HG03135 (cell line): ENCODE measurements around the gene ZNF319.

Experiments used
- ATAC-seq: cut with Tn5 transposase; IDR thresholded peaks from one replicate; pipeline ENCODE4 v1.9.1; 2021; ENCODE audit warnings: mild to moderate bottlenecking, moderate library complexity; ENCODE audit not compliant: unreplicated experiment

ZNF319 gene

DNA sequence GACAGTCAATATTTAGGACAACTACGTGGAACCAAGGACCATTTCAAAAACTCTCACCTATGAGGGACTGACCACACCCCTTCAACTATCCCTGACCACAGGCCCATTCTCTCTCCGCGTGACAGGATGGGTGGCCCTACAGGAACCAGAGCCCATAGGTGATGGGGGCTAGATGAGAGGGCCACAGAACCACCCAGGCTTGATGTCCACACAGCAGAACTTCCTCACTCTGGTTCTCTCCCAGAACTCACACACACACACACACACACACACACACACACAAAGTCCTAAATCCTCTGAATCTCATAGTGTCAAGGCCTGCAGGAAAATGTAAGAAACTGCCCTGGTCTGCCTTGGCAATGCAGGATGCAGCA is 1.5 kb downstream of the ZNF319 start:
- ATAC-seq, result no peak

DNA sequence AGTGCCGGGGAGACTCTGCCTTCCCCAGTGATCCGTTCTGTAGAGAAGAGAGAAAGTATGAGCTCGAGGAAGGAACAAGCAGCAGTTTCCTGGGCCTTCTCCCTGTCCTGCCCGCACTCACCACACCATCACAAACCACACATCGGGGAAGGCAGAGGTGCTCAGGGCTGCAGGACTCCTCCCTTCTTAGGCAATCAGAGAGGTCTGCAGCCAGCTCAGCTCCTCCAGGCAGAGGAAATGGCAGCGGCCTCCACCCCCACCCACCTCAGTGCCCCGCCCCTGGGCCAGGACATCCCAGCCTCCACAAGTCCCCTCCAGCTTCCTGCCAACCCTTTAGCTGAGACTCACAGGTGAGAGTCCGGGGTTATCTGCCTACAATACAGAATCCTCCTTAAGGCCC is 2.0 kb downstream of the ZNF319 start:
- ATAC-seq, result no peak

DNA sequence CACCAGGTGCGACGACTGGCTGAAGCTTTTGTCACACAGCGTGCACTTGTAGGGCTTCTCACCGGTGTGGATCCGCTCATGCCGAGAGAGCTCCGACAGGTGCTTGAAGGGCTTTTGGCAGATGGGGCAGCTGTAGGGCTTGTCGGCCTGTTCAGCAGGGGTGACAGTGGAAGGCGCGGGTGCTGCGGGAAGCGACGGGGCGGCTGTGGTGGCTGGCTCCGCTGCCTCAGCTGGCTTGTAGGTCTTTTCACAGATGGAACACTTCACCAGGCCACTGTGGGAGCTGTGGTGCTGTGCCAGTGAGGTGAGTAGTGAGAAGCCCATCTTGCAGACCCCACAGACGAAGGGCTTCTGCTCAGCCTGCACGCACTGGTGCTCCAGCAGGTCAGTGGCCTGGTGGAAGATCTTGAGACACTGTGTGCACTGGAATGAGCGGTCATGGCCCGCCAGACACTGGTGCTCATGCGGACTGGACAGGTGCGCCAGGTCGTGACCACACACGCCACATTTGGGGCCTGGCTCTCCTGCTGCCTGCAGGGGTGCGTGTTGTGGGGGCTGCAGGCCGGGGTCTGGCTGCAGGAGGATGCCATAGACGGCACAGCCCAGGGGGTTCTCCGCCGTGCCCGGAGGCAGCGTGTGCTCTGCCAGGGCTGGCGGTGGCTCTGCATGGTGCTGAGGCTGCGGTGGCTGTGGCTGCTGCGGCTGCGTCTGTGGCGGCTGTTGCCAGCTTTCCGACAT is 2.8 kb downstream of the ZNF319 start:
- ATAC-seq, result no peak

DNA sequence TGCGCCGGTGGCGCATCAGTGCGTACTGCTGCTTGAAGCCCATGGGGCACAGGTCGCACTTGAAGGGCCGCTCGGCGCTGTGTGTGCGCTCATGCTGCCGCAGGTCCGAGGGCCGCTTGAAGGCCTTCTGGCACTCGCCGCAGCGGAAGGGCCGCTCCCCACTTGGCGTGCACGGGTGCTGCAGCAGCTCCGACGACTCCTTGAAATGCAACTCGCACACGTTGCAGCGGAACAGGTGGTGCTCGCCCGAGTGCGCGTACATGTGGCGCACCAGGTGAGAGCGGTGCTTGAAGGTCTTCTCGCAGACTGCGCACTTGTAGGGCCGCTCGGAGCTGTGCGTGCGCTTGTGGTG is 3.3 kb downstream of the ZNF319 start:
- ATAC-seq, result no peak

DNA sequence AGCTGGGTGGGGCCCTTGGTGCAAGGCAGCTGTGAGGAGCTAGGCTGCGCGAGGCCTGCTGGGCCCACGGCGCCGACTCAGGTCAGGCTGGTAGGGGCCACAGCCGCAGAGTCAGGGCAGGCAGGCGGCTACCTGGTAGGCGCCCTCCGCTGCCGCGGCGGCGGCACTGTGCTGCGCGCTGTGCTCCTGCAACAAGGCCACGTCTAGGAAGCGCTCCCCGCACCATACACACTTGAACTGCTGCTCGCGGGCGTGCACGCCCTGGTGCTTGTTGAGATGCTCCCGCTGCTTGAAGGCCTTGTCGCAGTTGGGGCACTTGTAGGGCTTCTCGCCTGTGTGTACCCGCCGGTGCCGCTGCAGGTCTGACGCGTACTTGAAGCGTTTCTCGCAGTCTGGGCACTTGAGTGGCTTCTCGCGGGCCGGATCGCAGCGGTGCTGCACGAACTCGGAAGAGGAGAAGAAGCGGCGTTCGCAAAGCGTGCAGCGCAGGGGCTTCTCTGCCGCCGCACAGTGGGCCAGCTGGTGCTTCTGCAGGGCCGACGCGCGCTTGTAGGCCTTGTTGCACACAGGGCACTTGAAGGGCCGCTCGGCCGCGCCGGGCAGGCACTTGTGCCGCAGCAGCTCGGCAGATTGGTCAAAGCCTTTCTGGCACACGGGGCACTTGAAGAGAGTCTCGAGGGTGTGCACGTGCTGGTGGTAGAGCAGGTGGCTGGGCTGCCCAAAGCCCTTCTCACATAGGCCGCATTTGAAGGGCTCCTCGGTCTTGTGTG is 3.9 kb downstream of the ZNF319 start:
- ATAC-seq, result no peak

DNA sequence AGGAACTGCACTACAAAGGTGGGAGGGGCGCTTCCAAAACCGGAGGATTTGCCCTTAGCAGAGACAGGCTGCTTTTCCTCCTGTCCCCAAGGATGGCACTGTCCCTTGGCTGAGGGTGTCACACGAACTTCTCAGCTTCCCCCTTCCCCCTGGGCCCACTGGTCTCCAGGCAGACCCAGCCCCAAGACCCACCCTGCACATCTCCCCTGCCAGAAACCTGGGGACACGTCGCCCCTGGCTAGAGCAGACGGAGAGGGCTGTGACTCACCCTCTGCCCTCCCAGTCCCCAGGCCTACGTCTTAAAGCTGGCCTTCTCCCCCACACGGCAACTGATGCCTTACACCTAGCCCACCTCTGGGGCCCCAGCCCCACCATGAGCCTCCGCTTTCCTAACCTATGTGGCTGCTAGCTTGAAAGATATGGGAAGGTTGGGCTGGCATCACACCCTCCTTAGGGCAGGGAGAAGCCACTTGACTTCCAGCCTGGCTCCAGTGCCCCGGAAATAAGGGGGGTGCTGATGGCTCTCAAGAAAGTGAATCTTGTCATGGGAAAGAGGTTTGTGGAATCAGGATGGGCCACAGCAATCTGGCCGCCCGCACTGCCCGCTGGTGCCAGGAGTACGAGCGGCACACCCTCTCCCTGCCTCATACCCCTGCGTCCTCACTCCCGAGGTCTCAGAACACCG is 4.6 kb downstream of the ZNF319 start:
- no peak for ATAC-seq

DNA sequence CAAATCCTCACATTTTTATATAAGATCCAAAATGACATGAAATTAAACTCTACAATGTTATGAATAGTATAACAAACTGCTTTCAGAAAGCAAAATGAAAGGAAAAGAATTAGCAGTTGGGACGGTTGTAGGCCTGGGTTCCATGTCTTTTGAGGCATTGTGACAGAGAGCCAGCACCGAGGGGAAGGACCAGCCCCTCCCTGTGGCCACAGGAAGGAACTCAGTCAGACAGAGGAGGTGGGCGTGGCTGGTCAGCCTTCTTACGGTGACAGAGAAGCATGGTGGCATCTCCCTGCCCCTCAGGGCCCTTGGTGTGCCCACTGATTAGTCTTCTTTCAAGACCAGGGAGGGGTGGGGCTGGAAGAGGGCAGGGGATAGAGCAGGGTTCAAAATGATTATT is 5.7 kb downstream of the ZNF319 start:
- peak; percentile 51 for ATAC-seq

DNA sequence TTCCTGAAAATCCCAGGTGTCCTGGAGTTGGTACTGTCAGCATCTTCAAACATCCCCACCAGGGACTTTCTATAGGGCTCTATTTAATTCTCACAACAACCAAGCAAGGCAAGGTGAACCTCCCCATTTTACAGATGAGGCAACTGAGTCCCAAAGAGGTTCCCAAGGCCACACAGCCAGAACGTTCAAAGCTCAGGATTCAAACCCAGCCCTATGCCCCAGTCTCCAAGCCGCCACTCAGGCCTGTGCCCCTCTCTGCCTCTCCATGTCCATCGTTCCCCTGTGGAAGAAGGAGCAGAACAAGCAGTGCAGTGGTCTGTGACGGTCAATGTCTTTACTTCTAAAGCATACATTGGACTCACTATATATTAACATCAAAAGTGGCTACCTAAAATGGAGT is 6.1 kb downstream of the ZNF319 start:
- no peak for ATAC-seq

DNA sequence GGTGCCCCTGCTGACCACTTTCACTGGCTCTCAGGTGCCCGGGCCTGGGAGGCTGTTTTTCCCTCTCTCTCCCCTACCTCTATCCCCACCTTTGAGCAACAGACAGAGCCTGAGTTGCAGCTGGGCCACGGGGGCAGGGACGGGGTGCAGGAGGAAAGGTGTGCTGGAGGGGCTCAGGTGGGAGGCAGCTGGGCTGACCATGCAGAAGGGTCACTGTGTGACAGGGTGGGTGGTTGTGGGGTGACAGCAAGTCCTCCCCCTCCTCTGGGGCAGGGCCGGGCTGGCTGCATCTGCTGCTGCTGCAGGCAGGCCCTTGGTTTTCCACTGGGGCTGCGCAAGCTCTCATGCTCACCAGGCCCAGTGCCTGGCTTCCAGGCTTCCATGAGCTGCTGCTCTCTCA is 6.6 kb downstream of the ZNF319 start:
- no peak for ATAC-seq

DNA sequence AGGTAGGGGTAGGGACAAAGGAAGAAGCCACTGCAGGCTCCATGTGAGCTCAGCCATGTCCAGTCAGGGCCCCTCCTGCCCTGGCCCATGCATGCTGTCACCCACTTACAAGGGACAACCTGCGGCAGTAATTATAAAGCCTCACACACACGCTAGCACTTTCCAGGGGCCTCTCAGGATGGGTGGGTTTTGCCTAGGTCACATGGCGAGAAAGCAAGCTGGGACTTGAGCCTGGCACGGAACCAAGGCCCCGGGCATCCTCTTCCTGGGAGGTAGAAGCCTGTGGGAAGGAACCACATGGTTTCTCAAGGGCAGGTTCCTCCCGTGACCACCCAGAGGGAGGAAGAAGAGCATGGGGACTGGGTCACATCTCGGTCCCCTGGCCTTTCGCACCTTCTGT is 7.0 kb downstream of the ZNF319 start:
- no peak for ATAC-seq

DNA sequence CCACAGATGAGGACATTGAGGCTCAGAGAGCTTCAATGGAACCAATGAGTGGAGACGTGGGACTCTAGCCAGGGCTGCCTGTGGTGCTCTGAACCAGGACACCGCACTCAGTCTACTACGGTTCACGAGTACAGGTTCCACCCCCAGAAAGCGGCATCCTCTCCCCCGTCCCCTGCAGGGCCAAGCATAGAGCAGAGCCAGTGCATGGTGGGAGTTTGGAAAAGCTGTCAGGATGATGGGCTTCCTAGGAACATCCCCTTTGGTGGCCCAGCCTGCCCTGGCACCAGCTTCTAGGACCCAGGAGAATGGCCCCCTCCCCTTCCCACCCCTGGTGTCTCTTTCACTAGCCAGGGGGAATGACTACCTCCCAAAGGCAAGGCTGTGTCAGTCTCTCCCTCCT is 8.4 kb downstream of the ZNF319 start:
- no peak for ATAC-seq

DNA sequence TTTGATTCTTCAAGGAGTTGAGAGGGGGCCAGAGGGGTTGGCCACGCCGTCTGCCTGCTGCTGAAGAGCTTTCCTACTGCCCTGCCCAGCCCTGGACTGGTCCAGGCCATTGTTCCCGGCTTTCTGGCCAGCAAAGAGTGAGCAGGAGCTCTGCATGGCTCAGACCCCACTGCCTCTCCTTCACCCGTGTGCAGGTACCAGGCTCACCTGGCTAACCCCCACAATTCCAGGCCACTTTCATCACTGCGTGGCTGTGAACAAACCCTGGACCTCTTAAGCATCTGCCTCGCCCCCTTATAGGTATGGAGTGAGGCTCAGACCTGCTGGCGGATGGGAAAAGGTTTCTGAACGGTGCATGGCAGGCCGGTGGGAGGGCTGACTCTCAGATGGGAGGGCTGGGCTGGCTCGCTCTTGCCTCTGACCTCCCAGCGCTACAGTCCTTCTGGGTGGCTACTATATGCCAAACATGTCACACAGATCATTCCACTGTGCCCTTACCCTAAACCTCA is 8.9 kb downstream of the ZNF319 start:
- ATAC-seq, result no peak

DNA sequence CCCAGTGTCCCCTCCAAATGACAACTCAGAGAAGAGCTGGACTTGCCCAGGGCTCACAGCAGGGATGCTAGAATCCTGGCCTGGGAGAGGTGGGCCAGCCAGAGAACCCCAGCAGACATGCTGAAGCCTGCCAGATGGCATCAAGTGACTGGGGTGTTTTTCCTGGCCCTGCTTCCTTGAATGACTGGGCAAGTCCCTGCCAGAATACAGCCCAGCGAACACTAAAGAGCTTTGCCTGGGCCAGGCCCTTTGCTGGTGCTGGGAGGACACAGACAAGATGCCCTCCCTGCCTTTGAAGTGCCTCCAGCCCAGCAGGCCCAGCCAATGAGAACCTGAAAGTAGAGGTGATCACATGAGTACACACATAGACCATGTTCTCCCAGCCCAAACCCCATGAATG is 11.5 kb downstream of the ZNF319 start:
- ATAC-seq, result no peak

DNA sequence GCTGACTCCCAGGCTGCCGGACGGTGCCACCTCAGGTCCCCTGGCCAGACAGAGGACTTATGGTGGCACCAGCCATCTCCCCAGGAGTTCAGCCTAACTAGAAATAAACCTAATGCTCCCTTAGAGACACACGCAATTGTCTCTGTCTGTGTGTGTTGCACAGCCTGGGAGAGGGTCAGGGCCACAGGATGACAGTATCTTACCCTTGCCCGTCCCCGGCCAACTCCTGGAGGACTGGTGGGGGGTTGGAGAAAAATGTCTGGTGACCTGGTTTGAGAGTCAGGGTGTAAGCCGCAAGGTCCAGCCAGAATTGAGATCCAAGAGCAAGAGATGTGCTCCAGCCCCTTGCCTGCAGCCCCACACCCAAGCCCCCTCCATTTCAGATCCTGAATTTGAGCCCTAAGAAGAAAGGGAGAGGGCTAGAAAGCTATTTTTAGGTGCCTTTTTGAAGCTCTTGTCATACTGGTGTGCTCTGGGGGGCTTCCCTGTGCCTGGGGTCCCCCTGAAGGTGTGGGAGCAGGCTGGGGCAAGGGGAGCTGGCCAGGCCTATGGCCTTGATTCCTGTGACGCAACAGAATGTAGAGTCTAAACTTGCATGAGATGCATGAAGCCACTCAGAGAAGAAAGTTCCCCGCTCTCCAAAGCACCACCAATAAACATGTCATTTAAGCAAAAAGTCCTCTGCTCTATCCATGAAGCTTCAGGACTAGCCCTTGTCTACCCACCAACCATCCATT is 12.9 kb downstream of the ZNF319 start:
- ATAC-seq, result no peak

DNA sequence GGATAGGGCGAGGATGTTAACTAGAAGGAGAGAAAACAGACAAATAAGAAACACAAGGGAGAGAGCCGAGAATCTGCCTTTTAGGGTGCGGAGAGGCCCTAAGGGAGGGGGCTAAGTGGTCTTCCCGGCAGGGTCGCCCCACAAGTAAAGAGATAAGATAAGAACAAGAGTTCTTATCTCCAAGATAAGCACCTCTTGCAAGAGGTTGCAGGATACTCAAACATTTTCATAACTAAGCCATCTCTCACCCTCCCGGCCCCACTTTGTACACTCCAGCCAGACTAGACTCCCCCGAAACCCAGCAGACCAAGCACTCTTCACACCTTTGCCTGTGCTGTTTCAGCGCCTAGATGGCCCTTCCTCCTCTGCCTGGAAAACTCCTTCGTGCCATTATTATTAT is 14.3 kb downstream of the ZNF319 start:
- no peak for ATAC-seq

DNA sequence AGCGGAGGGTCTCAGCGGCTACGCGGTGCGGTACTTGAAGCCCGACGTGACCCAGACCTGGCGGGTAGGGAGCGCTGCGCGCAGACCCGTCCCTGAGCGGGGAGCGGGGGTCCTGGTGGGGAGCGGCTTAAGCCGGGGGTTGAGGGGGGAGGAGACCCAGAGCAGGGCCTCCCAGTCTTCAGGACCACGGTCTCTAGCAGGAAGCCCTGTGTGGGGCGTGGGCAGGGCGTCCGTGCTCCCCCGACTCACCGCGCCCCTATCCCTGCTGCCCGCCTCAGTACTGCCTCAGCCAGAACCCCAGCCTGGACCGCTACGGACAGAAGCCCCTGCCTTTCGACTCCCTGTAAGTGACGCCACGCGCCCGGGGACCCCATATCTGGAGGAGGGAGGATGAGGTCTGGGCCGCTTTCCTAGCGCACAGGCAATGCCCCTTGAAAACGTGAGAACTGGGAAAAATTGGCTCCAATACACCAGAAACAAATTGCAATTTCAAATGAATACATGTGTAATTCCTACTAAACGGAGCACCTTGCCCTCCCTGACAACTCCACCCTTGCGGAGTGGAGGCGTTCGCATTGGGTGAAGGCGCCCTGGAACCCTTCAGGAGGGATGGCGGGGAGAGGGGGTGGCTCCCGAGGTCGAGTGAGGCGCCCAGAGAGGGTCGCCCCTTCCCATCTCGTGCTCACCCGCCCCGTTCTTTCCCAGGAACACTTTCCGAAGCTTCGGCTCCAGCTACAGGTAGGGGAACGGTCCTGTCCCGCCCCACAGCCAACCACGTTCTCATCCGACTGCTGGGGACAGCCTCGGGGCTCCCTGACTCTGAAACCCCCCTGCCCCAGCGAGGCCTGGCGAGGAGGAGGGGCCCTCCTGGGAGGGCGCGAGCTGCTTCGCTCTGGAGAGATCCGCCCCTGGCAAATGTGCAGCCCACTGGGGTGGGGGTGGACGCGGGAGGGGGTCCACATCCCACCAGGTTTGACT is 15.0 kb downstream of the ZNF319 start:
- ATAC-seq, result no peak

DNA sequence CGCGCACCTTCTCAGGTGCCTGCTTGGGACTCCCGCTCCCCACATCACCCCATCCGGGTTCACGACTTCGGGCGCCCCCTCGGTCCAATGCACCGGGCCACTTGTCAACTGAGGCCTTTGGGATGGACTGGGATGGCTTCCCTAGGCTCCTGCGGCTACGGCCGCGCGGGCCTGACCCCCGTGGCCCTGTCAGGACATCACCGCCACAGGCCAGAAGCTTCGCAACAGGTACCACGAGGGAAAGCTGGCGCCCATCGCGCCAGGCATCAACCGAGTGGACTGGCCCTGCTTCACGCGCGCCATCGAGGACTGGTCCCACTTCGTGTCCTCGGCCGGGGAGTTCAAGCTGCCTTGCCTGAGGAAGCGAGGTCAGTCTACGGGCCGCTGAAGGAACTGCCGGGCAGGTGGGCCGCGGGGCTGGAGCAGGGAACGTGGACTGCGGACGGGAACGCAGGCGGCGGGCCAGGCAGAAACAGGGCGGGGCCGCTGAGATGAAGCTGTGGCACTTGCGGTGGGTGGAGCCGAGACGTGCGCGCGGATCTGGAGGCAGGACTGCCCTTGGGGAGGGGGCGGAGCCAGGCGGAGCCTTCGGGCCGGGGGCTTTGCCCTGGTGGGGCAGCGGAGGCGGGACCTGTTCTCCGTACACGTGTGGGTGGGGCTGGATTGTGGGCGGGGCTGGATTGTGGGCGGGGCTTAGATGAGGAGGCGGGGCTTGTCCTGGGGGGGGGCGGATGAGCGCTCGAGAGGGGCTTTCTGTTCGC is 15.8 kb downstream of the ZNF319 start:
- ATAC-seq, result peak; percentile 76

DNA sequence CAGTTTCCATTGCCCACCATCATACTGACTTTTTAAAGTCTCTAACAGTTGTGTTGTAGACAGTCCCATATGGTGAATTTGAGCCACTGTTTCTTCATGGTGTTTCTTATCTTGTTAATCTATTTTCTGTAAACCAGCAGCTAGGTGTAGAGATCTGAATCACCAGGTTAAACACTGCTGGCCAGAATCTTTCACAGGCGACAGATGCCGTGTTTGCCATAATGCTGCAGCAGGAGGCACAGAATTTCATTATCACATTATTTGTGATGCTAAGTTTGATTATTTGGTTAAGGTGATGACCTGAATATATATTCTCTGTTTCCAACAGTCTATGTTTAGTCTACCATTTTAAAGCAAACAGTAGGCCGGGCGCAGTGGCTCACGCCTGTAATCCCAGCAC is 18.1 kb downstream of the ZNF319 start:
- ATAC-seq, result no peak

DNA sequence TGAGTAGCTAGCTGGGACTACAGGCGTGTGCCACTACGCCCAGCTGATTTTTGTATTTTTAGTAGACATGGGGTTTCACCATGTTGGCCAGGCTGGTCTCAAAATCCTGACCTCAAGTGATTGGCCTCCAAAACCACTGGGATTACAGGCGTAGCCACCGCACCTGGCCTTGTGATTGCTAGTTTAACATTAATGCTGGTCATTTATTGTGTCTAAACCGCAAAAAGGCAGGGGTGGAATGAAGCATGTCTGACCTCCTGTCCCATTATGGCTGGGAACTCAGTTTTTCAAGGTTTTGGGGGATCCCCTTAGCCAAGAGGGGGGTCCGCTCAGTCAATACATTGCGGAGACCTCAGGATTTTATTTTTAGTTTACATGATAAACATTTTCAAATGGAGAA is 18.8 kb downstream of the ZNF319 start:
- no peak for ATAC-seq
